C4-2B (cell line): ENCODE measurements around the gene CPNE1.

Experiments
- H3K27ac ChIP-seq: fragments of 450-650 bp; 2 replicates; pipeline ENCODE4 v1.5.1; 2017
- ZFX ChIP-seq: fragments of 450-650 bp; IDR thresholded peaks from 2 replicates; pipeline ENCODE4 v1.6.1; 2017
- TF ChIP-seq, protein P1 (sequence below): fragments of 450-650 bp; conservative IDR thresholded peaks from 2 replicates; pipeline ENCODE4 v1.5.1; 2017; ENCODE audit warnings: mild to moderate bottlenecking

The CPNE1 gene

DNA sequence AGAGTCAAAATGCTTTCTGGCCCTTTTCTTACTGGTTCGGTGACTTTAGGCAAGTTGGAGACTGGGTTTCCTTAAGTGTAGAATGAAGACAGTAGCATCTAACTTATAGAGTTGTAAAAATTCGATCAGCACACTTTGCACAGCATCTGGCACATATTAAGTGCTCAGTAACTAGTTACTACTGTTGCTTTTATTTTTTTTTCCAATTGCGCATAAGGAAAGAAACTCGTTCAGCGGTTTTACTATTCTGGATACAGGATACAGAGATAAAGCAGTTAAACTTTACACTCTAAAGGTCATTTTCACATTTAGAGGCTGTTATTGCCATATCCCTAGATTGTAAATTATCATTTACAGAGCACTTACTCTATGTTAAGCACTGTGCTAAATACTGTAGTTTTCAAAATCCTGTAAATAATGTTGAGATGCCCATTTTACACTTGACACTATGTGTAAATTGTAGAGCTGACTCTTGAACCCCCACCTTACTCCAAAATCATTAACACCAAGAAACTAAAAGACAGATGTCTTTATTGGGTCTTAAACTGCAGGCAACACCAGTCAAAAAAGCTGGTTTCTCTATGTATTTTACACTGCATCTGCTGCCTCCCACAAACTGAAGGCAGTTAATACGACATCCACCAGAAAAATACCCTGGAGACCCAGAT lies 35.4 kb upstream of the CPNE1 start:
- no peak for TF ChIP-seq ZFX
- TF ChIP-seq, protein P1, sequence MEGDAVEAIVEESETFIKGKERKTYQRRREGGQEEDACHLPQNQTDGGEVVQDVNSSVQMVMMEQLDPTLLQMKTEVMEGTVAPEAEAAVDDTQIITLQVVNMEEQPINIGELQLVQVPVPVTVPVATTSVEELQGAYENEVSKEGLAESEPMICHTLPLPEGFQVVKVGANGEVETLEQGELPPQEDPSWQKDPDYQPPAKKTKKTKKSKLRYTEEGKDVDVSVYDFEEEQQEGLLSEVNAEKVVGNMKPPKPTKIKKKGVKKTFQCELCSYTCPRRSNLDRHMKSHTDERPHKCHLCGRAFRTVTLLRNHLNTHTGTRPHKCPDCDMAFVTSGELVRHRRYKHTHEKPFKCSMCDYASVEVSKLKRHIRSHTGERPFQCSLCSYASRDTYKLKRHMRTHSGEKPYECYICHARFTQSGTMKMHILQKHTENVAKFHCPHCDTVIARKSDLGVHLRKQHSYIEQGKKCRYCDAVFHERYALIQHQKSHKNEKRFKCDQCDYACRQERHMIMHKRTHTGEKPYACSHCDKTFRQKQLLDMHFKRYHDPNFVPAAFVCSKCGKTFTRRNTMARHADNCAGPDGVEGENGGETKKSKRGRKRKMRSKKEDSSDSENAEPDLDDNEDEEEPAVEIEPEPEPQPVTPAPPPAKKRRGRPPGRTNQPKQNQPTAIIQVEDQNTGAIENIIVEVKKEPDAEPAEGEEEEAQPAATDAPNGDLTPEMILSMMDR, result no peak
- peak overlapping the region; percentile 84 for H3K27ac ChIP-seq

GRCh38 chr20:35699127-35699956 lies 34.6 kb upstream of the CPNE1 start, which contains the start of the genes NFS1 and ROMO1:
NFS1 (minus strand) TSS chr20:35699352; CDS start chr20:35699288, 64 bp downstream.
ROMO1 (plus strand) TSS chr20:35699405; CDS start chr20:35699633, 228 bp downstream.
- H3K27ac ChIP-seq, result peak within 1 kb of the TSS; percentile 84

DNA sequence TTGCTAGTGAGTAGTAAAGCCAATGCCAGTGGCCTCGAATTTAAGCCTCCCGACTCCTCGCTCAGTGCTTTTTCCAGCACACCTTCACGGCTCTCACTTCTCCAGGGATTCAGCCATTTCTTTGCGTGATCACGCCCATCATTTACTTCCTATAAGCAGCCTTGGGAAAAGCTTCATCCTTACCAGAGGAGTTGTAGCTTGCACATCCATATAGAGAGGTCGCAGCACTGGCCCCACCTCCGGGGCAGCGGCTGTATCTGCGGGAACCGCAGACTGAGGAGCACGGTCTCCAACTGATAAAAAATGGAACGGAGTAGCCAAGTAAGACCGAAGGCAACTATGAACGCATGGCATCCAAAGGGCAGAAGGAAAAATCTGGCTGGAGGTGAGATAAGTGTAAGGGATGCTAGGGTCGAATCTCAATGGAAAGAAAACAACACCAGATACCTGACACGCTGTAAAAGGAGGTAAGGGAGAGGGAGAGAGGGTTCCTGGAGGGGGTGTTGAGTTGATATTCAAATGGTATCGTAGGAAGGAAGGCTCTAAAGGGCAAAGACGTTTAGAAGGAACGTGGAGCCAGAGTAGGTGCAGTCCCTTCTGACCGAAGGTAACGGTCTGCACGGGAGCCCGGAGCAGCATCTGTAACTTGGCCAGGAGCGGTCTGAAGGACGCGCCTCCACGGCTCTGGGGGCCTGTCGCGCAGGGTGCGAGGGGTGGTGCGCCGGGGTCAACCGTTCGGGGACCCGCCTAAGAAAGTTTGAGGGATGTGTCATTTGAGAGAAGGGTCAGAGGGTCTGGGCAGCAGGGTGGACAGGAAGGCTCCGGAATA lies 33.8 kb upstream of the CPNE1 start:
- no peak for TF ChIP-seq ZFX
- TF ChIP-seq, protein P1, result no peak
- peak overlapping the region; percentile 84 for H3K27ac ChIP-seq

More at GRCh38 chr20:35699127-35699956, 34.6 kb upstream of the CPNE1 start, which contains the start of the genes NFS1 and ROMO1:
- TF ChIP-seq ZFX, result peak; percentile 89
- TF ChIP-seq, protein P1, result peak; percentile 34

DNA sequence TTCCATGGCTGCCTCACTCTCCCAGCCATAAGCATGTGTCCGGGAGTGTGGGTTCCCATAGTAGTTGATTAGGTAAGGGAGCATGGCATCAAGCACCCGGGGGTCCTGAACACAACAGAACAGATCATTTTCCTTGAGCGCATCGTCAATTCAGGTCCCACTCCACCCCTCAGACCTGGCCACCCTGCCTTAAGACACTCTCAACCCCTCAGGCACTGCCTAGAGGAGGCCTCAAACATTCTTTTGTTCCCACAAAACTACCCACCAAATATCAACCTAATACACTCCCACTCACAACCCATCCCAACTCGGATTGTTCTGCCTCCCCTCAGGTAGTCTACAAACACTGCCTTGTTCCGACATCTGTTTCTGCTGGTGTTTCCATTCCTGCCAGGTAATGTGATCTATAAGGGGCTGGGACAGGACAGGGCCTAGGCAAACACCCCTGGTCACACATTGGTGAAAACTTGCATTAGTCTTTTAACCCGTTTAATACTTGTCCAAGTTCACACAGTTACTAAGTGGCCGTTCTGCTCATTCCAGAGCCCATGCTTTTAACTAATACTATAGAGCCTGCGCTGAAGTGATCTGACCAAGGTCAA lies 33.1 kb upstream of the CPNE1 start:
- TF ChIP-seq, protein P1, result no peak
- no peak for TF ChIP-seq ZFX
- peak overlapping the region; percentile 84 for H3K27ac ChIP-seq

DNA sequence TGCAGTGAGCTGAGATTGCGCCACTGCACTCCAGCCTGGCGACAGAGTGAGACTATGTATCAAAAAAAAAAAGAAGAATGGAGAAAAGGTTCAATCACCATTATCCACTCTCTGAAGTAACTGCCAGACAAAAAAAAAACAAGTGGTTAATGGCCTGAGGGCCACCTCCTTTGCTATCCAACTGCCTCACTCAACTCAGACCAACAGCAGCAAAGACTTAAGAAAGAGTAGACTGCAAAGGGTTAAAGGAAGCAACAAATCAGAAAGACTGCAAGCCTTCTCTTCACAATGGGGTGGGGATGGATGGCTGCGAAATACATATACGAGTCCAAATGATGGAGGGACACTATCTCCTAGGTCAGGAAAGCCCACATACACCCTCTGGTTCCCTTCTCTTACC lies 31.3 kb upstream of the CPNE1 start:
- no peak for TF ChIP-seq ZFX
- TF ChIP-seq, protein P1, result no peak

DNA sequence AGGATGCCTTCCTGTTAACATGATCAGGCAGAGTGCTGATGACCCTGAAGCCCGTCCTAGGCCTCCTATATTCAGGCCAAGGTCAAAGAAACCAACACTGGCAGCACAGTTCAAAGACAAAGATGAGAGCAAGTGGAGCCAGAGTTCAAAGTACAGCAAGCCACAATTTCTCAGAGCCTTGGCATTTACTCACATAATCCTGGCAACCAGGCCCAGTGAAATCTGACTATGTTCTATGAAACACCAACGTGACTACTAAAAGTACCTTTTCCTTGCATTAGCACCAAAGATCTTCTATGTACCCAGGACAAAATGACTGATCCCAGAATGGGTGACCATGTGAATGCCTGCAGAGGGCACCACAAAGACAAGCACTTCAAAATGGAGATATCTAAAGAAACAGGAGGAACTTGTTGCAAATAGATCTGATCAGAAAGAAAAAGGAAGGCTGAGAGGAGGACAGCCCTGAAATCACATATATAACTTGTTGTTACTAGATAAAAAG lies 30.6 kb upstream of the CPNE1 start:
- TF ChIP-seq ZFX, result no peak
- TF ChIP-seq, protein P1, result no peak
- no peak overlapping the region for H3K27ac ChIP-seq

More for the DNA sequence above, 31.3 kb upstream of the CPNE1 start:
- no peak overlapping the region for H3K27ac ChIP-seq
